HG03039 (cell line): ENCODE measurements around the gene CD74.

Source experiments
- ATAC-seq: cut with Tn5 transposase; IDR thresholded peaks from one replicate; pipeline ENCODE4 v1.9.1; 2021; ENCODE audit warnings: mild to moderate bottlenecking, moderate library complexity; ENCODE audit not compliant: unreplicated experiment

Gene CD74

DNA sequence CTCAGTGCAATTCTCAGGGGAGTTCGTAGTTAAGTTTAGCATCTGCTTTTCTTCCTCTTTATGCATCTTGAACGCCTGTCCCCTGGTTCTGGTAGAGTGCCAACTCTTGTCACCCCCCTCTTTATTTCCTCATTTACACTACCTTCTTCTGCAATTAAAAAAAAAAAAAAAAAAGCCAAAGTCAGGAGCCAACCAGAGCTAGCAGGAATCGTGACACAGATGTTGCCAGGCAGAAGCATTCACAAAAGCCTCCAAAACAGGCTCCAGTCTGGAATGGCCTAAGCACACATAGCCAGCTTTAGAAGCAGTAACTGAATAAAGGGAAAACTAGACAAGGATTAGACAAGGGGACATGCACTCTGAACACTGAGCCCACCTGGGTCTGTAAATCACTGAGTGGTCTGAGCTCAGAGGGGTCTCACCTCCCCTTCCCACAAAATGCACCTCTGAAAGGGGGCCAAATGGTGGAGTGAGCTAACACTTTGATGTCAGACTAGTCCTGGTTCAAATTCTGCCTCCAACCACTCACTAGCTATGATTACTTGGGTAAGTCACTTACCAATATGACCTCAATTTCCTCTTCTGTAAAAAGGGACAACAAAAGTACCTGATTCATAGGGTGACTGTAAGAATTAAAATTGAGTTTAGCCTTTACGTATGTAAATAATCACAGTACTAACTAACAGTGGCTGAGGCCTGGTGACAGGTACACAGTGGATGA, 2.0 kb downstream of the CD74 start:
- ATAC-seq, result no peak

- peak; percentile 28 for ATAC-seq
These were observed 2.8 kb downstream of the CD74 start for GRCh38 chr5:150409638-150410523.

DNA sequence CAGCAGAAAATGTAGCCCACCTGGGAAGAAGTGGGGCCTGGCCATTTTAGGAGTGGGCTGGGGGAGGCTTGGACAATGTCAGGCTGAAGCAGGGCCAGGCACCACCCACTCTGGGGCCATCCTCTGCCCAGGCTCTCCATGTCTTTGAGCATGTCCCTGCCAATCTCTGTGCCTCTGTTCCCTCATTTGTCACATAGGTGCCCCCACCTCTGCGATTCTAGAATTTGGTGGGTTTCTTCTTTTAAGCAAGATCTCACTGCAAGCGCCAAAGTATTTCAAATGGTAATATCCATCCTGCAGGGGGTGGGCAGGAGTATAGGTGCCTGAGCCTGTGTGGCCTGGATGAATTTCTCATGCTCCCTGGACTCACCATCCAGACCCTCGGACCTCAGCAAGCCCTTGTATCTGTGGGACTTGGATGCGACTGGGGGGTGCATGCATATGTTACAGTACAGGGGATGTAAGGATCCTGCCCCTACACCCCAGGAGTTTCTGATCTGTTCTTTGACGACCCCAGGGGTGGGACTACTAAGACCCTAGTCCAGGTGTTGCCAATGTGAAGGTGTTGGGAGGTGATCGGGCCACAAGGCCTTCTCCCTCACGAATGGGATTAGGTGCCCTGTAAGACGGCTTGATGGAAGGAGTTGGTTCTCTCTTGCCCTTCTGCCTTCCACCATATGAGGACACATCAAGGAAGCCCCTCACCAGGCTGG, 4.3 kb downstream of the CD74 start:
- no peak for ATAC-seq

- no peak for ATAC-seq
These were observed 5.5 kb downstream of the CD74 start for GRCh38 chr5:150407096-150407720.

- ATAC-seq, result no peak
These were observed 6.0 kb downstream of the CD74 start for GRCh38 chr5:150406723-150407095.

GRCh38 chr5:150406103-150406722, 6.5 kb downstream of the CD74 start:
- ATAC-seq, result no peak

DNA sequence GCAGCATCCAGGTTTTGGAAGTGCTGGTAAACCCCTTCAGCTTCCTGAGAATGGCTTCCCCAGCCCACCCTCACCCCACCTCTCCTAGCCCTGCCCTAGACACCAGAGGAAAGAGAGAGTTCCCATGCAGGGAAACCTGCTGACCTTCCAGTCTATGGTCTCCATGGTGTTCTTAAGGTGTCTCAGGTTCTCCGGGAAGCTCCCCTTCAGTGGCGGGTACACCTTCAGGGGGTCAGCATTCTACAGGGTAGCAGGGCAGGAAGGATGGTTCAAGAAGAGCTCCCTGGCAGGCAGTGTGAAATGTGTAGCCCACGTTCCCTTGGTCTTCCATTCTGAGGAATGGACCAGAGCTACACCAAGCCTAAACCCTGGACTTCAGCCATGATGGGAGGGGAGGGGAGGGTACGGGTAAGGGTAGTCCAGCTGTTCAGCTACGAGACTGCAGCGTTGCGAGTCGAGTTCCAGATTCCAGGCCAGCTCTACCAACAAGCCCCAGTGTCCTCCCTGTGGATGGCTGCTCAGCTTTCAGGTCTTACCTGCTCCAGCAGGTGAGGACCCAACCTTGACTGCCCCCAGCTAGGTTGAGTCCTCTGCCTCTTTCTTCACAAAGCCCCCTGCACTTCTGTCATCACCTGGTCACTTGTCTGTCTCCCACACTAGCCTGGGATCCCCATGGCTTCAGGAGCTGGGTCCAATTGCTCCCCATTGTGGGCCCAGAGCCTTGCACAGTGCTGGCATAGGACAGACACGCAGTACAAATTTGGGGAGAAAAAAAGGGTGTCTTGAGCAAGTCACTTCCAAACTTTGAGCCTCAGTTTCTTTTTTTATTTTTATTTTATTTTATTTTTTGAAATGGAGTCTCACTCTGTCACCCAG, 7.5 kb downstream of the CD74 start:
- no peak for ATAC-seq

DNA sequence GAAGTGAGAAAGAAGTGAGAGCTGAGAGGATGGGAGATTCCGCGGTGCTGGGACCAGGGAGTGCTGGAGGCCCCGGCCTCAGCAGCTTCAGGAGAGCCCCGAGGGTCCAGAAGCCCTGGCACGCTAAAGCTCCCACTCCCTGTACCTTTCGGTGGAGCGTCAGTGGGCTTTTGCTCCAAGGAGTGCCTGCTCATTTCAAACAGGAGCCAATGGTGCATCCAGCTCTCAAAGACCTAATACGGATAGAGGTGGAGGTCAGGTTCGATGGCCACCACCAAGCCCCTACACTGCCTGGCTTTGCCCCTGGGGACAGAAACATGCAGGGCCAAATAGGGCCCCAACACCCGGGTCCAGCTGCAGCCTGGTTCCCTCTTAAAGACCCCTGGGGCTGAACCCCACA, 8.2 kb downstream of the CD74 start:
- no peak for ATAC-seq

DNA sequence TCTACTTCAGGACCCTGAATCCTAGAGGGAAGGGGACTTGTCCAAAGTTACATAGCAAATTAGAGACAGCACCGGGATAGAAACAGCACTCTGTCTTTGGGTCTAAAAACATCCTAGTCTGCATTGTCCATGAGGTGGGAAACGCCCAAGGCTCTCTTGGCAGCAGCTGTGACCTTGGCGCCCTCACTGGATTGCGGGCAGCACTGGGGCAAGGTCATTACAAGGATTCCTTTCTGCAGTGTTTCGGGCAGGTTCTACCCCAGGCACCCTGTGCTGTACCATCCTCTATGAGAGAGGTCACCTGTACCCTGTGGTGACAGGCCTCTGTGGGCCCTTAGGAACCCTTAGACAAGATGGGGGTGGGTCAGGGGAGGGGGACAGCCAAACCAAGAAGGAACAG, 8.6 kb downstream of the CD74 start:
- no peak for ATAC-seq

DNA sequence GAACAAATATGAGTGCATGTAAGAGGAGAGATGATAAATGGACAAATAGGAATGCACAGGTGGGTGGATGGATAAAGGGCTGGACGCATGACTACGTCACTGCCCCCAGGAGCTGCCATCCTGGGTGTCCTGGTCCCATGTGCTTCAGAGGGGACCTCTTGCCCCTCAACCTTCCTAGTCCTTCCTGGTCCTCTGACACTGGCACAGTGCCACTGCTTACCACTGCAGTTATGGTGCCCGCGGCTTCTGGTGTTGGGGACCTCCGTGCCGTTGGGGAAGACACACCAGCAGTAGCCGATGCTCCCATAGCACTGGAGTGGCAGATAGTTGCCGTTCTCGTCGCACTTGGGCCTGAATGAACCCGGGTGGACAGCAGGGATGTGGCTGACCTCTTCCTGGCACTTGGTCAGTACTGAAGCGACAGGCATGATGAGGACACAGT, 9.8 kb downstream of the CD74 start:
- no peak for ATAC-seq

GRCh38 chr5:150402229-150402773, 10.4 kb downstream of the CD74 start:
- ATAC-seq, result no peak

DNA sequence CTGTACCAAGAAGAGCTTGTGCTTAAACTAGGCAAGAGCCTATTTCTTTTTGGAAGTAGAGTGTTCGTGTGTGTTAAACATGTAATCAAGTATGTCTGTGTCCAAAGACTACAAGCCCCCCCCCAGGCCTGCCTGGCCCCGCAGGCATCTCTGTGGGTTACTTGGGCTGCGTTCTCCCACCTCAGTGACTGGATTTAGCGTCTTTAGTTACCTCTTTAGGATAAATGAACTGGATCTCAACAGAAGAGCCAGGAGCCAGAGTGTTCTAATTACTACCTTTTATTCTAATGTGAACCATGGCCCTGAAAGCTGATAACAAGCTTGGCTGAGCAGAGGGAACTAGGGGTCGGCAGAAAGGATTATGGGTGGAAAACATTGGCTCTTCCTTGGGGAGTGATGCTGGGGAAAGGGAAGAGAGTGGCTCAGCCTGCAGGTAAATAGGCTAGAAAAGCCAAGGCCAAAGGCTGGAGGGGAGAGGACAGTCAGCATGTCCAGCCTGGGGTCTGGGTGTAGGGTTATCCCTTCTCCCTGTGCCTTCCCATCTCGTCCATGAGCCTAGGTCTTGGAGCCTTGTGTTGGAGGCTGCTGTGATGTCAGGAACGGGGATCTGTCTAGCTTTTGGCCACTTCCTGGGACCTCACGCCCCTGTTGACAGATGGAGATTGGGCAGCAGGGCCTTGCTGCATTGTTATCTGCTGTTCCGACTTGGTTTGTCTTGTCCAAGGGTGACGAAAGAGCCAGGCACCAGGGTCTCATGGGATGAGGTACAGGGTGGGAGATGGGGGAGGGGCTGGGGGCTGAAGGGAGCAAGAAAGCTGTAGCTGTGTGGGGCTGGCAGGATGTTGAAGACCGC, 11.1 kb downstream of the CD74 start:
- ATAC-seq, result no peak

DNA sequence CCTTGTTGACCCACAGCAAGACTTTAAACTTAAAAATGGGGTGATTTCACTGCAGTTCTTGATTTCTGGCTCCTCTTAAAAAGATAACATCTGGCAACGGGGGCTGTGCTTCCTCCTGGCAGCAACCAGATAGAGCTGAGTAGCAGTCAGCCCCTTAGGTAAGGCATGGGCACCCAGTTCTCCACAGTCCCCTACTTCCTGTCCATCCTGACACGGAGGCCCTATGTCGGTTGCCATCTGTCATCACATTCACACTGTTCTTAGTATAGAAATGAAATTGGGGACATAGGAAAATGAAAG, 11.7 kb downstream of the CD74 start:
- no peak for ATAC-seq

DNA sequence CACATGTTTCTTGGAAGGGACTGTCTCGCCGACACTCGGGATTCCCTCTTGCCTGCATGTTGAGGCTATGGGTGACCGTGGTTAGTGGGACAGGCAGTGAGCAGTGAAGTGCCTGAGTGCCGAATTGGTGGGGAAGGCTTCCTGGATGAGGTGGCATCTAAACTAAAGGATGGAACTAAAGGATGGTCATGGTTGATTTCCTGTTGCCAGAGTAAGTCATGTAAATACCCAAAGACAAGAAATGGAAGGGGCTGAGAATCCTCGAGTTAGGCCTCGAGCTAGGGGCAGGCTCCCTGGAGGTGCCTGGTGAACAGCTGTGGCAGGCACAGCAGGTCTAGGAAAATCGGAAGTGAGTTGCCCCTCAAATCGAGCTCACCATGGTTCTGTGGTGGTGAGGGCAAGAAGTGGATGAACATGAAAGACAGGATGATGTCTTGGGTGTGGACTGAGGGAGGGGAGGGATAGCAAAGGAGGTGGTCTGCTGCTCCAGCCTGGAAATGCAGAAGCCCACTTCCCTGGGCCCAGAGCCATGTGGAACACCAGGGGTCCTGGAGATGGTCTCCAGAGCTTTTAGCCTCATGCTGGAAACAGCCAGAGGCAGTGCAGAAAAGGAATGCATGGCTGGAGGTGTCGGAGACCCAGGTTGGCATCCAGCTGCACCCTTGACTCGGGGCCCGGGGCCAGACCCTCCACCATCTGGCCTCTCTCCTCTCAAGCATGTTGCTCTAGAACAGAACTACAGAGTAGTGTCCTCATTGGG, 12.2 kb downstream of the CD74 start:
- ATAC-seq, result no peak

GRCh38 chr5:150399524-150400211, 13.0 kb downstream of the CD74 start:
- ATAC-seq, result peak; percentile 4

DNA sequence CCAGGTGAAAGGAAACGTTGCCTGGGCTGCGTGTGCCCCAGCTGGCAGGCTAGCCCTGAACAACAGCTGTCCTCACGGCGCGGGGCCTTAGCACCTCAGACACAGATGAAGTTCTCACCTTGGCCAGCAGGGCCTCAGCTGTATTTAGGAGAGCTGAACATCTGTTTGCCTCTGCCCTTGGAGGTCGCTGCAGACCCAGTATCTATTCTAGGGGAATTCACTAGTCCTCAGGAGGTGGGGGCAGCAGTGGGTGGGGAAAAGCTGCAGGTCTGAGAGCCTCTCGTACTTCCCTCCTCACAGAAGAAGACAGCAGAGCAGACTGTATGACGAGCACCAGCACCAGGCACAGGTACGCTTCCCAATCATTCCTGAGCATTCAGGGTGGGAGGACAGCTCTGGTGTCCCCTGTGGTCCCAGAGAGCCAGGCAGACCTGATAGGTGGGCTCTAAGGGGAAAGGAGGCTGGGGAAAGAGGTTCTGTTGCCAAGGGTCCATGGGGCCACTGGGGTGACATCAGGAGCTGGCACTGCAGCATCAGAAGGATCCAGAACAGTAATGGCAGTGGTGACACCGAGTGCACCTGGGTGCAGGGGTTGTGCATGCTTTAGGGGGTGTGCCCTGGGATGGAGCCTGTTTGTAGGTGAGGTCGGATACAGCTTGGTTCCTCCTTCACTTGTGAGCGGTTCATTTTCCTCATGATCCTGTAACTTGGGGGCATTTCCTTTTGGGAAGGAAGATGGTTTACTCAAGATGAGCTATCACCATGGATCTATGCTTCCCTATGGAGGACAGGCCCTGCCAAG, 13.8 kb downstream of the CD74 start:
- peak; percentile 47 for ATAC-seq
